ENCODE data around the gene MED28.
"Not testable (repeated sequence)": the region's sequence is repeated elsewhere in the genome, so short reads cannot be mapped to it uniquely, and the experiment has no call there.

Gene MED28

DNA sequence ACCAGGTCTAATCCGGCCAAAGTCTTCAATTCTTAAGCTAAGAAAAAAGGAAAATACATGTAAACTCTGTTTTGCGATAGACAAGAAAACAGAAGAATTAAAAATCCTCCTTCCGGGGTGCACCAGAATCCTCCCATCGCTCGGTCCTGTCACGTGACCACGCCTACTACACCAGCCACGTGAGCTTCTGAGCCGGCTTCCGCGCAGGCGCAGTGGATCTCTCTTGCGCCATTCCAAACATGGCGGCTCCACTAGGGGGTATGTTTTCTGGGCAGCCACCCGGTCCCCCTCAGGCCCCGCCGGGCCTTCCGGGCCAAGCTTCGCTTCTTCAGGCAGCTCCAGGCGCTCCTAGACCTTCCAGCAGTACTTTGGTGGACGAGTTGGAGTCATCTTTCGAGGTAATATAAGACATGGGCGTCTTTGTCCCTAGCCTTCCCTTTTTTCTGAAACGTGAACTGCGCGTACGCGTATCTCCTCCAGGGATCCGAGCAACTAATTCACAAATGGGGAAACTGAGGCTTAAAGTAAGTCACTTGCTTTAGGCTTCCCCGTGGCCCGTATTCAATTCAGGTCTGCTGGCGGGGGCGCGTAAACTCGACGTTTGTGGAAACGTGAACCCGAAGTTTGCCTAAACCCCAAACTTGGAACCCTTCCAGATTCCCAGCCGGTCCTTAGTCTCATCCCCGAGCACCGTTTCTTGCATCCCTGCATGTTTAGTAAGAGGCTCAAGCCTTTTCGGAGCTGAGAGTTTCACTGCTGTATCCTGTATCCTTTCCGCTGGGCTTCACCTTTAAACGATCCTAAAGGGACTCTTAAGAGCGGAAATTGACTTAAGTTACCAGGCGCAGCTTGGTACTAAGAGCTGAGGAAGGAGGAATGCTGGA is at the start of gene MED28:
MED28 (plus strand) TSS at position 226 of the 884 bp plus-strand sequence; CDS start at position 240, 14 bp downstream.
- DNase-seq = peak; percentile 99

DNA sequence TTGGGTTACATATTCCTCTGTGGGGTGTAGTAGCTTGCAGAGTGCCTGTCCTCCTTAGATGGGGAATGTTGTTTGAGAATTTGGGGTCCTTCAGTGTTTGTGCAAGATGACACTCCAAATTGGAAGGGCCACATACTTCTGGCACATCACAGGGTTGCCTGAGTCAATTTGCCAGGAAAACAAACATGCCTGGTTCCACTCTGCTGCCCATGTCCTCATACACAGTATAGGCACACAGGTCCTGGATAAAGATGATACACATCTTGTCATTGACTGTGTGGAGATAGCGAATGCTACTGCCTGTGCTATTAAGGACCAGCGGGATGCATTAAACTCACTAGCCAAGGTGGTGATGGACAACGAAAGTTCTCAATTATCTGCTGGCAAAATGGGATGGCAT is 48.6 kb upstream of the MED28 start:
- DNase-seq = no peak

DNA sequence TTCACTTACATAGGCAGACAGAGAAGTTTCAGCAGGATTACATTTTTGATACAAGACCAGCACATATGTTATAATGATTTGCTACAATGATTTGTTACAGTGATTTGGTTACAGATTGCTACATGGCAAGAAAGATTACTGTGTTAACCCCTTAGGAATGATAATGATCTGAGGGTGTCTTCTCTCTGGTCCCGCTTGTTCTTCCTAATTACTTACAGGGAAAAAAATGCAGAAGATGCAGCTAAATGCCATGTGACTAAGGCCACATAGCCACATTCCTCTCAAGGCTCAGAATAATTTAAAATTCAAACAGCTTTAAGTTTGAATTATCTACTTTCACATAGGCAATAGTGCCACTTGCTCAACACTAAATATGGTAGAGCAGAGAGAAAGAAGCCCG is 47.2 kb upstream of the MED28 start:
- DNase-seq = no peak

- no peak for DNase-seq
Observed at GRCh38 chr4:17574206-17574605, 40.2 kb upstream of the MED28 start.

DNA sequence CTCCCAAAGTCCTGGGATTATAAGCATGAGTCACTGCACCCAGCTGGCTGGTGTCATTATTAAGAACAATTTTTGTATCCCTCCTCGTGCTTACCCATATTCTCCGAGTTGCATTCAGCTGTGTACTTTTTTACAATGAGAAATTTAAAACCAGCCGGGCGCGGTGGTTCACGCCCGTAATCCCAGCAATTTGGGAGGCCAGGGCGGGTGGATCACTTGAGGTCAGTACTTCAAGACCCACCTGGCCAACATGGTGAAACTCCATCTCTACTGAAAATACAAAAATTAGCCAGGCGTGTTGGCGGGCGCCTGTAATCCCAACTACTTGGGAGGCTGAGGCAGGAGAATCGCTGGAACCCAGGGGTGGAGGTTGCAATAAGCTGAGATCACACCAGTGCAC is 39.3 kb upstream of the MED28 start:
- not testable (repeated sequence) for DNase-seq

DNA sequence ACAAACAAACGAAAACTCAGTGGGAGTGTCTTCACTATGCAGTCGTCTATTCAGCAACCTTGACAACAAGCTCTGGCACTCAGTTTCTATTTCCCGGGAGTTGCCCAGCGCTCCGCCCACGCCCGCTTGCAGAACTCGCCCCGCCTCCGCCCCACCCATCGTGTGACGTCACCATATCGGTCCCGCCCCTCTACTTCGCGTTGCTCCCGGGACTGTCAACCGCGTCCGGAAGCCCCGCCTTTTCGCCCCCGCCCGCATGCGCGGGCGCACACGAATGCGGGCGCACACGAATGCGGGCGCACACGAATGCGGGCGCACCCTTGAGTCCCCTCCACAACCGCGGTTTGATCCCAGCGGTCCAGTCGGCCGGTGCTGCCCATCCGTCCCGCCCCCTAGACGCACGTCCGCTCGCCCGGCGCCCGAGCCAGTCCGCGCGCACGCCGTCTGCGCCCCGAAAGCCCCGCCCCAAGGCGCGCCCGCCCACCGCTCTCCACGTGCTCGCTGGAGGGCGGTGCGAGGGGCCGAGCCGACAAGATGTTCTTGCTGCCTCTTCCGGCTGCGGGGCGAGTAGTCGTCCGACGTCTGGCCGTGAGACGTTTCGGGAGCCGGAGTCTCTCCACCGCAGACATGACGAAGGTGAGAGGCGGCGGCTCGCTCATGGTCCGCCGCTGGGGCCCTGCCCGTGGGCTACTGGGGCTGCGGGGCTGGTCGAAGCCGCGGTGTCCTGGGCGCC is 37.3 kb upstream of the MED28 start, which contains the start of gene LAP3:
LAP3 (plus strand) TSS at position 267 of the 733 bp plus-strand sequence; CDS start at position 535, 268 bp downstream.
- DNase-seq = peak; percentile 95

GRCh38 chr4:17577665-17578481 is 36.6 kb upstream of the MED28 start:
- DNase-seq = peak; percentile 69

DNA sequence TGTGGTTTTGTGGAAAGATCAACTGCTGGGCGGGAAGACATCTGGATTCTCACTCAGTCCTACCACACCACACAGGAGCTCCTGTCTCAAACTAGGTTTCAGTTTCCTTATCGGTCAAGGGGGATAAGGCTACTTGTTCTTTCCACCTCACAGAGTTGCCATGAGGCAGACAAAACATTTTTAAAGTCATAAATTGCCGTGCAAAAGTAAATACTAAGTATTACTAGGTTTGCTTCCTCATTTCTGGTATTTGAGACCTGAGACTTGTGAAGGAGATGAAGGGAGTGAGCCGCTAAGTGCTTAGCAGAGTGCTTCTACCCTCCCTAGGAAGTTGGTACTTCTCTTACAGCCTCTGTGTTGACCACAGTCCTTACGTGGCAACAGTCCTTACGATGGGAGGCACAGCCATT is 36.0 kb upstream of the MED28 start:
- peak; percentile 55 for DNase-seq

DNA sequence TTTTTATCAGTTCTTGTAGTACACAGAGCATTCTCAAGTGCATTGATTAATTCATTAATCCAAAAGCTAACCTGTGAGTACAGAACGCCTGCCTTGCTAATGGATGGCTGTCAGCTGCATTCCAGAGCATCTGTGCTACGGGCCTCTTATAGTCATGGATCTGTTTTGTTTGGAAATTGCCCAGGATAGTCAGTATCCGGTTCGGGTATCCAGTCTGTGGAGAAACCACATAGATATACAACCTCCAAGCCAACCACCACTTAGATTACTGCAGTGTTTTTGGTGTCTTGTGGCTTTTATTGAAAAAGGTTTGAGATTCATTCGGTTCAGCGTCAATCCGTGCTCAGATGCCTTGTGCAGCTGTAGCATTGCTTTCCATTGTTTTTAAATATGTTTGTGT is 33.5 kb upstream of the MED28 start:
- no peak for DNase-seq

DNA sequence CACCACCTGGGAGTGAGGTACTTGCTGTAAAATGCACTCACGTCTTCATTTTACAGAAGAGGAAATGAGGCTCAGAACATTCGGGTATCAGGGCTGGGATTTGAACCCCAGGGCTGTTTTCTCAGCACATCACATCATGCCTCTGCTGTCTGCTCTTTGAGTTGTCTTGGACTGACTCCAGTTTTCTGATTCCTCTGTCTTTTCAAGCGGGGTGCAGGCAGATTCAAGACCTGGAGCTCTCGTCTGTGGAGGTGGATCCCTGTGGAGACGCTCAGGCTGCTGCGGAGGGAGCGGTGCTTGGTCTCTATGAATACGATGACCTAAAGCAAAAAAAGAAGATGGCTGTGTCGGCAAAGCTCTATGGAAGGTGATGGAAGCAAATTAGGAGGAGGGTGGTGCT is 31.2 kb upstream of the MED28 start:
- no peak for DNase-seq

- no peak for DNase-seq
Observed at GRCh38 chr4:17583941-17584340, 30.5 kb upstream of the MED28 start.

- no peak for DNase-seq
Observed at GRCh38 chr4:17584521-17585213, 29.8 kb upstream of the MED28 start.

- DNase-seq = no peak
Observed at GRCh38 chr4:17587094-17587822, 27.2 kb upstream of the MED28 start.

GRCh38 chr4:17589355-17589754 is 25.1 kb upstream of the MED28 start:
- DNase-seq = no peak

GRCh38 chr4:17595471-17596005 is 18.9 kb upstream of the MED28 start:
- DNase-seq = no peak

- DNase-seq = no peak
Observed at GRCh38 chr4:17597517-17597916, 16.9 kb upstream of the MED28 start.

GRCh38 chr4:17599826-17600225 is 14.6 kb upstream of the MED28 start:
- DNase-seq = no peak

DNA sequence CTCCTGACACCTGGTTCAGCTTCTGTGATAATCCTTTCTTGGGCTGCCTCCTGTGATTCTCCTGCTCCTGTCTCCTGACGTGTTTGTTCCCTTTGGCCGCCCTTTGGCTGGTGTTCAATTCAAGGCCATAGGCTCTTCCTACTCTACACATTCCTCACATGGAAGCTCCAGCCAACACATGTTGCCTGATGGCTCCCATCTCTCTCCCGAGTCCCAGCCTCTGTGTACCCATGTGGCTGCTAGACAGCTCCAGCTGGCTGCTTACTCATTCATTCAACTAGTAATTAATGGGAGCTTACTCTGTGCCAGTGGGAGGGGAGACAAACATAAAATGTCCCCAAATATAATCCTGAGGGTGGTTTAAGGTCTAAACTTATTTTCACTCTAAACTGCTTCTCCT is 9.2 kb upstream of the MED28 start:
- DNase-seq = no peak

GRCh38 chr4:17613761-17614415 is 553 bp upstream of the MED28 start:
- peak; percentile 20 for DNase-seq

DNA sequence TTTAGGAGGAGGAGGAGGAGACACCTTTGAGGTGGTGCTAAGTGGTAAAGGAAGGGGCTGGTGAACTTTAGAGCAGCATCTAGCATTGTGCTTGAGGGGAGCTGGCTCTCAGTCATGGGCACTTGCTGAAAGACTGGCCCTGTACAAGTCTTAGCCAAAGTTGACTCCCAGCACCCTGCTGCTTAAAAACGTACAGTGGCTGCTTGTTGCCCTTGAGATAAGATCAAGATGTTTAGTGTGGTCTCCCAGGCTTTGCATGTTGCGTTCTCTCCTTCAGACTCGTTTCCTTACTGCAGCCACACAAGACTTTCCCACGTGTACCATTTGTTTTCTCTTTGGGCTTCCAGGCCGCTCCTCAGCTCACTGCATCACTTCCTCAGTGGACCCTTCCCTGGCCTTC is 1.8 kb downstream of the MED28 start:
- DNase-seq = peak; percentile 56

- DNase-seq = no peak
Observed at GRCh38 chr4:17618926-17619325, 4.5 kb downstream of the MED28 start.
